B cell (primary cell): ENCODE measurements around the gene C11orf16. TPM values are rescaled to one million over a fixed set of nuclear protein-coding genes. Genes with fewer than 3 reads are reported as not detected.
"Not testable (repeated sequence)": the region's sequence is repeated elsewhere in the genome, so short reads cannot be mapped to it uniquely, and the experiment has no call there.

Source experiments
- ATAC-seq: fragments of 200-7000 bp; cut with Tn5 transposase; one replicate; pipeline ENCODE4 v1.10.0; 2021; ENCODE audit warnings: low read depth, mild to moderate bottlenecking, moderate number of reproducible peaks, moderate library complexity
- CTCF ChIA-PET: fragments of 350-600 bp; sonication (Branson Sonifier 250); formaldehyde crosslinking; loops from one replicate; lab custom pipeline; 2021; ENCODE audit warnings: antibody characterized with exemption, inconsistent platforms; lab: Charles Lee
- POLR2A ChIA-PET: fragments of 350-600 bp; sonication (Branson Sonifier 250); formaldehyde crosslinking; loops from one replicate; lab custom pipeline; 2021; ENCODE audit warnings: antibody characterized with exemption; lab: Charles Lee
- DNase-seq: peaks from one replicate; pipeline ENCODE4 v3.0.0; 2013
- H2AFZ ChIP-seq: 2 replicates; pipeline ENCODE4 v1.6.1; 2012; ENCODE audit warnings: mild to moderate bottlenecking, low read depth, low read length; ENCODE audit not compliant: insufficient read depth, poor library complexity, severe bottlenecking
- H3K27ac ChIP-seq, 2 donors: 1 replicate in 1 of 2; 2 replicates in 1 of 2; pipeline ENCODE4 v1.5.1; 2012 to 2013; ENCODE audit warnings: low read length in 2 of 2, mild to moderate bottlenecking in 2 of 2, moderate library complexity in 1 of 2
- H3K27me3 ChIP-seq, 4 experiments: fragments of 200-600 bp in 1 of 4; sonication (generic) in 1 of 4; replicated peaks in 1 of 4; 1 replicate in 2 of 4; 2 replicates in 2 of 4; pipeline versions ENCODE4 v1.6.1 to v1.7.0; 2013 to 2016; ENCODE audit warnings: low read length in 3 of 4, mild to moderate bottlenecking in 2 of 4, mixed read lengths in 1 of 4, moderate library complexity in 1 of 4; ENCODE audit not compliant: insufficient read depth in 4 of 4, control insufficient read depth in 3 of 4; ENCODE audit errors: control extremely low read depth in 1 of 4
- H3K36me3 ChIP-seq, 2 experiments: replicated peaks in 1 of 2; 1 replicate in 1 of 2; 2 replicates in 1 of 2; pipeline versions ENCODE4 v1.6.1 to v1.7.1; 2013; ENCODE audit warnings: low read length in 1 of 2; ENCODE audit not compliant: insufficient read depth in 2 of 2, control insufficient read depth in 1 of 2; ENCODE audit errors: control extremely low read depth in 1 of 2, extremely low read depth in 1 of 2
- H3K4me1 ChIP-seq, 2 donors: fragments of 200-600 bp in 1 of 2; sonication (generic) in 1 of 2; 1 replicate in 1 of 2; 2 replicates in 1 of 2; pipeline versions ENCODE4 v1.5.1 to v1.6.1; 2013 to 2017; ENCODE audit warnings: low read length in 2 of 2; ENCODE audit not compliant: control insufficient read depth in 2 of 2, insufficient read depth in 2 of 2
- H3K4me2 ChIP-seq: replicated peaks from 2 replicates; pipeline ENCODE3; 2012; ENCODE audit warnings: mild to moderate bottlenecking, low read depth, low read length; ENCODE audit not compliant: poor library complexity, severe bottlenecking
- H3K4me3 ChIP-seq, 5 experiments: fragments of 200-600 bp in 1 of 5; sonication (generic) in 1 of 5; 1 replicate in 3 of 5; 2 replicates in 2 of 5; pipeline versions ENCODE4 v1.5.1 to v1.7.0; 2011 to 2016; ENCODE audit warnings: low read length in 4 of 5, mild to moderate bottlenecking in 4 of 5, low read depth in 2 of 5, control low read depth in 1 of 5, moderate library complexity in 1 of 5; ENCODE audit not compliant: insufficient read depth in 1 of 5; ENCODE audit errors: control extremely low read depth in 1 of 5, extremely low read depth in 1 of 5
- H3K79me2 ChIP-seq: fragments of 200-600 bp; sonication (generic); one replicate; pipeline ENCODE4 v1.6.0; 2016; ENCODE audit warnings: low read length; ENCODE audit not compliant: control insufficient read depth, insufficient read depth
- H3K9ac ChIP-seq: fragments of 200-600 bp; sonication (generic); 2 replicates; pipeline ENCODE4 v1.6.1; 2017; ENCODE audit warnings: mild to moderate bottlenecking, low read length, moderate library complexity
- H3K9me3 ChIP-seq, 3 donors: one replicate each; pipeline versions ENCODE4 v1.6.1 to v1.7.1; 2013; ENCODE audit warnings: low read length in 2 of 3; ENCODE audit not compliant: control insufficient read depth in 2 of 3, insufficient read depth in 1 of 3; ENCODE audit errors: control extremely low read depth in 1 of 3
- H4K20me1 ChIP-seq: 2 replicates; pipeline ENCODE4 v1.6.0; 2012; ENCODE audit warnings: mild to moderate bottlenecking, low read length; ENCODE audit not compliant: insufficient read depth, control insufficient read depth, poor library complexity, severe bottlenecking
- H3K27ac Mint-ChIP-seq: one replicate; pipeline ENCODE4 v1.8.0; 2021; ENCODE audit warnings: mixed read lengths
- H3K27me3 Mint-ChIP-seq: one replicate; pipeline ENCODE4 v1.8.0; 2021; ENCODE audit warnings: mixed read lengths
- H3K4me1 Mint-ChIP-seq: one replicate; pipeline ENCODE4 v1.8.0; 2021; ENCODE audit warnings: mixed read lengths
- H3K4me3 Mint-ChIP-seq: one replicate; pipeline ENCODE4 v1.8.0; 2021; ENCODE audit warnings: mixed read lengths
- H3K9me3 Mint-ChIP-seq: one replicate; pipeline ENCODE4 v1.8.0; 2022; ENCODE audit warnings: mixed read lengths; ENCODE audit not compliant: insufficient read depth
- CTCF ChIP-seq: fragments of 200-600 bp; IDR thresholded peaks from one replicate; pipeline ENCODE4 v1.8.0; 2022; ENCODE audit warnings: antibody characterized with exemption, mild to moderate bottlenecking
- EZH2 ChIP-seq: IDR thresholded peaks from 2 replicates; pipeline ENCODE4 v1.6.1; 2012; ENCODE audit warnings: borderline replicate concordance, low read depth, mild to moderate bottlenecking, moderate library complexity, low read length; ENCODE audit not compliant: insufficient read depth, poor library complexity, severe bottlenecking
- WGBS: methylation state at CpG from one replicate; pipeline ENCODE4 v1.1.5; 2013; ENCODE audit warnings: missing lambda C conversion rate; ENCODE audit not compliant: insufficient coverage; 5-methylcytosine and 5-hydroxymethylcytosine counted together
- intact Hi-C: fragments of 100-400 bp; cut with micrococcal nuclease; formaldehyde crosslinking; loops from one replicate; pipeline ENCODE4 v1.10.0; 2022
- polyA plus RNA-seq: library from polyadenylated mRNA; depleted of rRNA; stranded (reverse); fragments of >200 nt; gene quantifications from 2 replicates; pipeline ENCODE4 v1.2.3, GENCODE V29; 2012
- total RNA-seq, 2 donors: library from RNA; stranded (reverse); fragments of 120-200 nt in 1 of 2; gene quantifications; 1 replicate in 1 of 2; 2 replicates in 1 of 2; pipeline versions ENCODE4 v1.2.3 to v1.2.4, GENCODE V29; 2013 to 2022

C11orf16 gene
- total and polyA plus RNA-seq, 2 donors (not counting 1 experiment from before 2014, with no cell fraction given) = not detected

- no peak for TF ChIP-seq EZH2
- no peak for TF ChIP-seq CTCF
- no peak overlapping the region for H3K4me3 ChIP-seq
- no peak overlapping the region for H2AFZ ChIP-seq
- intact Hi-C loops = no loop called here
- no peak overlapping the region for H3K4me3 Mint-ChIP-seq
- no peak for DNase-seq
- no peak for ATAC-seq
- ChIA-PET POLR2A (no interaction called here), CTCF (interaction anchor here (1.1 kb wide), 1 partner anchor 22 kb away, joined by 7 read pairs; no protein-coding TSS in a partner anchor)
- H3K4me2 ChIP-seq = no peak overlapping the region
- no peak overlapping the region for H3K9ac ChIP-seq
- H3K36me3 ChIP-seq = no peaks in the 10 kb centered on the region
- no peaks in the 10 kb centered on the region for H3K79me2 ChIP-seq
- peaks cover 3% of the 10 kb centered on the region for H3K4me1 Mint-ChIP-seq
- no peaks in the 10 kb centered on the region for H3K4me1 ChIP-seq
- 91% methylated on average over 13 of the region's 14 CpGs for WGBS
- H3K27ac ChIP-seq = no peak overlapping the region
- no peak overlapping the region for H3K27ac Mint-ChIP-seq
- no peaks in the 10 kb centered on the region for H3K27me3 ChIP-seq
- peaks cover 9% of the 10 kb centered on the region for H3K27me3 Mint-ChIP-seq
- no peaks in the 10 kb centered on the region for H3K9me3 ChIP-seq
- H4K20me1 ChIP-seq = no peaks in the 10 kb centered on the region
- H3K9me3 Mint-ChIP-seq = no peaks in the 10 kb centered on the region
These were observed 4.9 kb upstream of the C11orf16 start for GRCh38 chr11:8937659-8938058.

GRCh38 chr11:8937159-8937558, 4.4 kb upstream of the C11orf16 start:
- Histone ChIP-seq H3K9ac (no peak overlapping the region), H3K27ac (no peak overlapping the region), H3K36me3 (no peaks in the 10 kb centered on the region), H4K20me1 (no peaks in the 10 kb centered on the region), H3K4me2 (no peak overlapping the region), H3K9me3 (no peaks in the 10 kb centered on the region), H3K27me3 (no peaks in the 10 kb centered on the region), H2AFZ (no peak overlapping the region), H3K79me2 (no peaks in the 10 kb centered on the region), H3K4me3 (no peak overlapping the region), H3K4me1 (no peaks in the 10 kb centered on the region)
- ChIA-PET POLR2A (no interaction called here), CTCF (interaction anchor here (1.1 kb wide), 1 partner anchor 22 kb away, joined by 7 read pairs; no protein-coding TSS in a partner anchor)
- Mint-ChIP-seq H3K4me3 (peak overlapping the region; percentile 14), H3K27ac (no peak overlapping the region), H3K4me1 (peaks cover 3% of the 10 kb centered on the region), H3K9me3 (no peaks in the 10 kb centered on the region), H3K27me3 (peaks cover 9% of the 10 kb centered on the region)
- no peak for ATAC-seq
- TF ChIP-seq EZH2 = no peak
- no peak for TF ChIP-seq CTCF
- WGBS = 88% methylated on average over 8 of the region's 10 CpGs
- intact Hi-C loops = no loop called here
- DNase-seq = peak; percentile 17

GRCh38 chr11:8935789-8936188, 3.0 kb upstream of the C11orf16 start:
- H3K79me2 ChIP-seq, H3K36me3 ChIP-seq, H3K4me2 ChIP-seq, H3K4me3 ChIP-seq, DNase-seq, H3K9me3 Mint-ChIP-seq, H3K9me3 ChIP-seq, CTCF ChIA-PET, H3K4me3 Mint-ChIP-seq, H3K4me1 ChIP-seq, POLR2A ChIA-PET, H2AFZ ChIP-seq, H4K20me1 ChIP-seq, H3K4me1 Mint-ChIP-seq, H3K27ac Mint-ChIP-seq, ATAC-seq, H3K27me3 ChIP-seq, H3K9ac ChIP-seq, H3K27ac ChIP-seq, intact Hi-C loops, H3K27me3 Mint-ChIP-seq: not testable (repeated sequence)
- no CpG with 5 or more reads among the region's 2 CpGs for WGBS
